Endometrium (tissue), 2 donors: ENCODE measurements around the gene ANGPTL1.
"Not testable (repeated sequence)": the region's sequence is repeated elsewhere in the genome, so short reads cannot be mapped to it uniquely, and the experiment has no call there.

Experiments
- FAIRE-seq: peaks from 2 replicates; lab custom pipeline; 2012; peaks lifted over from hg19 to GRCh38; lab: Jason Lieb, UNC
- donor health status: control.
- donor health status: control.

The ANGPTL1 gene

GRCh38 chr1:178867670-178868069, 3.2 kb downstream of the ANGPTL1 start:
- FAIRE-seq: no peak

- FAIRE-seq: no peak
These were observed 6.6 kb downstream of the ANGPTL1 start for GRCh38 chr1:178864326-178864725.

GRCh38 chr1:178862864-178863263, 8.0 kb downstream of the ANGPTL1 start:
- FAIRE-seq: no peak

- no peak for FAIRE-seq
These were observed 8.5 kb downstream of the ANGPTL1 start for GRCh38 chr1:178862416-178862815.

- FAIRE-seq: no peak
These were observed 13.8 kb downstream of the ANGPTL1 start for GRCh38 chr1:178857126-178857525.

GRCh38 chr1:178849918-178850317, 21.0 kb downstream of the ANGPTL1 start:
- FAIRE-seq: no peak

- FAIRE-seq: not testable (repeated sequence)
These were observed 23.0 kb downstream of the ANGPTL1 start for GRCh38 chr1:178847919-178848318.

GRCh38 chr1:178847396-178847849, 23.5 kb downstream of the ANGPTL1 start:
- FAIRE-seq: peak; percentile 57

GRCh38 chr1:178846306-178846705, 24.6 kb downstream of the ANGPTL1 start:
- no peak for FAIRE-seq

GRCh38 chr1:178844436-178844835, 26.4 kb downstream of the ANGPTL1 start:
- FAIRE-seq: no peak

- no peak for FAIRE-seq
These were observed 45.7 kb downstream of the ANGPTL1 start for GRCh38 chr1:178825167-178825566.

GRCh38 chr1:178821134-178821866, 49.6 kb downstream of the ANGPTL1 start:
- FAIRE-seq: no peak

GRCh38 chr1:178819123-178819522, 51.8 kb downstream of the ANGPTL1 start:
- FAIRE-seq: no peak

- no peak for FAIRE-seq
These were observed 52.5 kb downstream of the ANGPTL1 start for GRCh38 chr1:178818416-178818815.

- peak; percentile 8 for FAIRE-seq
These were observed 60.3 kb downstream of the ANGPTL1 start for GRCh38 chr1:178810585-178810984.

GRCh38 chr1:178808529-178808928, 62.3 kb downstream of the ANGPTL1 start:
- FAIRE-seq: no peak

- FAIRE-seq: no peak
These were observed 64.1 kb downstream of the ANGPTL1 start for GRCh38 chr1:178806665-178807300.

GRCh38 chr1:178802873-178803272, 68.0 kb downstream of the ANGPTL1 start:
- FAIRE-seq: no peak
